B cell (primary cell): ENCODE measurements around the gene UMOD. TPM values are rescaled to one million over a fixed set of nuclear protein-coding genes. Genes with fewer than 3 reads are reported as not detected.

ENCODE experiments used
- ATAC-seq: fragments of 200-7000 bp; cut with Tn5 transposase; one replicate; pipeline ENCODE4 v1.10.0; 2021; ENCODE audit warnings: low read depth, mild to moderate bottlenecking, moderate number of reproducible peaks, moderate library complexity
- CTCF ChIA-PET: fragments of 350-600 bp; sonication (Branson Sonifier 250); formaldehyde crosslinking; loops from one replicate; lab custom pipeline; 2021; ENCODE audit warnings: antibody characterized with exemption, inconsistent platforms; lab: Charles Lee
- POLR2A ChIA-PET: fragments of 350-600 bp; sonication (Branson Sonifier 250); formaldehyde crosslinking; loops from one replicate; lab custom pipeline; 2021; ENCODE audit warnings: antibody characterized with exemption; lab: Charles Lee
- DNase-seq: peaks from one replicate; pipeline ENCODE4 v3.0.0; 2013
- H2AFZ ChIP-seq: 2 replicates; pipeline ENCODE4 v1.6.1; 2012; ENCODE audit warnings: mild to moderate bottlenecking, low read depth, low read length; ENCODE audit not compliant: insufficient read depth, poor library complexity, severe bottlenecking
- H3K27ac ChIP-seq, 2 donors: 1 replicate in 1 of 2; 2 replicates in 1 of 2; pipeline ENCODE4 v1.5.1; 2012 to 2013; ENCODE audit warnings: low read length in 2 of 2, mild to moderate bottlenecking in 2 of 2, moderate library complexity in 1 of 2
- H3K27me3 ChIP-seq, 4 experiments: fragments of 200-600 bp in 1 of 4; sonication (generic) in 1 of 4; replicated peaks in 1 of 4; 1 replicate in 2 of 4; 2 replicates in 2 of 4; pipeline versions ENCODE4 v1.6.1 to v1.7.0; 2013 to 2016; ENCODE audit warnings: low read length in 3 of 4, mild to moderate bottlenecking in 2 of 4, mixed read lengths in 1 of 4, moderate library complexity in 1 of 4; ENCODE audit not compliant: insufficient read depth in 4 of 4, control insufficient read depth in 3 of 4; ENCODE audit errors: control extremely low read depth in 1 of 4
- H3K36me3 ChIP-seq, 2 experiments: replicated peaks in 1 of 2; 1 replicate in 1 of 2; 2 replicates in 1 of 2; pipeline versions ENCODE4 v1.6.1 to v1.7.1; 2013; ENCODE audit warnings: low read length in 1 of 2; ENCODE audit not compliant: insufficient read depth in 2 of 2, control insufficient read depth in 1 of 2; ENCODE audit errors: control extremely low read depth in 1 of 2, extremely low read depth in 1 of 2
- H3K4me1 ChIP-seq, 2 donors: fragments of 200-600 bp in 1 of 2; sonication (generic) in 1 of 2; 1 replicate in 1 of 2; 2 replicates in 1 of 2; pipeline versions ENCODE4 v1.5.1 to v1.6.1; 2013 to 2017; ENCODE audit warnings: low read length in 2 of 2; ENCODE audit not compliant: control insufficient read depth in 2 of 2, insufficient read depth in 2 of 2
- H3K4me2 ChIP-seq: replicated peaks from 2 replicates; pipeline ENCODE3; 2012; ENCODE audit warnings: mild to moderate bottlenecking, low read depth, low read length; ENCODE audit not compliant: poor library complexity, severe bottlenecking
- H3K4me3 ChIP-seq, 5 experiments: fragments of 200-600 bp in 1 of 5; sonication (generic) in 1 of 5; 1 replicate in 3 of 5; 2 replicates in 2 of 5; pipeline versions ENCODE4 v1.5.1 to v1.7.0; 2011 to 2016; ENCODE audit warnings: low read length in 4 of 5, mild to moderate bottlenecking in 4 of 5, low read depth in 2 of 5, control low read depth in 1 of 5, moderate library complexity in 1 of 5; ENCODE audit not compliant: insufficient read depth in 1 of 5; ENCODE audit errors: control extremely low read depth in 1 of 5, extremely low read depth in 1 of 5
- H3K79me2 ChIP-seq: fragments of 200-600 bp; sonication (generic); one replicate; pipeline ENCODE4 v1.6.0; 2016; ENCODE audit warnings: low read length; ENCODE audit not compliant: control insufficient read depth, insufficient read depth
- H3K9ac ChIP-seq: fragments of 200-600 bp; sonication (generic); 2 replicates; pipeline ENCODE4 v1.6.1; 2017; ENCODE audit warnings: mild to moderate bottlenecking, low read length, moderate library complexity
- H3K9me3 ChIP-seq, 3 donors: one replicate each; pipeline versions ENCODE4 v1.6.1 to v1.7.1; 2013; ENCODE audit warnings: low read length in 2 of 3; ENCODE audit not compliant: control insufficient read depth in 2 of 3, insufficient read depth in 1 of 3; ENCODE audit errors: control extremely low read depth in 1 of 3
- H4K20me1 ChIP-seq: 2 replicates; pipeline ENCODE4 v1.6.0; 2012; ENCODE audit warnings: mild to moderate bottlenecking, low read length; ENCODE audit not compliant: insufficient read depth, control insufficient read depth, poor library complexity, severe bottlenecking
- H3K27ac Mint-ChIP-seq: one replicate; pipeline ENCODE4 v1.8.0; 2021; ENCODE audit warnings: mixed read lengths
- H3K27me3 Mint-ChIP-seq: one replicate; pipeline ENCODE4 v1.8.0; 2021; ENCODE audit warnings: mixed read lengths
- H3K4me1 Mint-ChIP-seq: one replicate; pipeline ENCODE4 v1.8.0; 2021; ENCODE audit warnings: mixed read lengths
- H3K4me3 Mint-ChIP-seq: one replicate; pipeline ENCODE4 v1.8.0; 2021; ENCODE audit warnings: mixed read lengths
- H3K9me3 Mint-ChIP-seq: one replicate; pipeline ENCODE4 v1.8.0; 2022; ENCODE audit warnings: mixed read lengths; ENCODE audit not compliant: insufficient read depth
- EZH2 ChIP-seq: IDR thresholded peaks from 2 replicates; pipeline ENCODE4 v1.6.1; 2012; ENCODE audit warnings: borderline replicate concordance, low read depth, mild to moderate bottlenecking, moderate library complexity, low read length; ENCODE audit not compliant: insufficient read depth, poor library complexity, severe bottlenecking
- WGBS: methylation state at CpG from one replicate; pipeline ENCODE4 v1.1.5; 2013; ENCODE audit warnings: missing lambda C conversion rate; ENCODE audit not compliant: insufficient coverage; 5-methylcytosine and 5-hydroxymethylcytosine counted together
- intact Hi-C: fragments of 100-400 bp; cut with micrococcal nuclease; formaldehyde crosslinking; loops from one replicate; pipeline ENCODE4 v1.10.0; 2022
- polyA plus RNA-seq: library from polyadenylated mRNA; depleted of rRNA; stranded (reverse); fragments of >200 nt; gene quantifications from 2 replicates; pipeline ENCODE4 v1.2.3, GENCODE V29; 2012
- total RNA-seq, 2 donors: library from RNA; stranded (reverse); fragments of 120-200 nt in 1 of 2; gene quantifications; 1 replicate in 1 of 2; 2 replicates in 1 of 2; pipeline versions ENCODE4 v1.2.3 to v1.2.4, GENCODE V29; 2013 to 2022
- TF ChIP-seq, protein P1 (sequence below): fragments of 200-600 bp; IDR thresholded peaks from one replicate; pipeline ENCODE4 v1.8.0; 2022; ENCODE audit warnings: antibody characterized with exemption, mild to moderate bottlenecking

The UMOD gene
- total and polyA plus RNA-seq, 2 donors (not counting 1 experiment from before 2014, with no cell fraction given), result not detected

DNA sequence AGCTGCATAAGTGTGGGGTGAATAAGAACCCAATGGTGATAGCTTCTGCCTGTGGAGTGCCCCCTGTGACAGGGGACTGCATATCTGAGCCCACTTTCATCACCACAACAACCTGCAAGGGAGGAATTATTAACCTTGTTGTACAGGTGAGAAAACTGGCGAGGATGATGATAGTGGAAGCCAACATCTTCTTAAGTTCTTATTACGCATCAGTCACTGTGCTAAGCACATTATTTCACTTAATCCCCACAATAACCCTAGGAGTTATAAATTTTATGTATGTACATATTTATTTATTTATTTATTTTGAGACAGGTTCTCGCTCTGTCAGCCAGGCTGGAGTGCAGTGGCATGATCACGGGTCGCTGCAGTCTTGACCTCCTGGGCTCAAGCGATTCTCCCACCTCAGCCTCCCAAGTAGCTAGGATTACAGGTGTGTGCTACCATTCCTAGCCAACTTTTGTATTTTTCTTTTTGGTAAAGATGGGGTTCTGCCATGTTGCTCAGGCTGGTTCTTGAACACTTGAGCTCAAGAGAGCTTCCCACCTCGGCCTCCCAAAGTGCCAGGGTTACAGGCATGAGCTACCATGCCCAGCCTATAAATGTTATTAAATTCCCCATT lies 44.4 kb upstream of the UMOD start:
- intact Hi-C loops, result no loop called here
- H2AFZ ChIP-seq, result no peak overlapping the region
- ChIA-PET CTCF (interaction anchor here (1.3 kb wide), 1 partner anchor 11 kb away, joined by 5 read pairs; no protein-coding TSS in a partner anchor), POLR2A (no interaction called here)
- H3K27ac Mint-ChIP-seq, result no peak overlapping the region
- no peak overlapping the region for H3K9ac ChIP-seq
- H3K4me1 Mint-ChIP-seq, result no peaks in the 10 kb centered on the region
- peaks cover under 1% of the 10 kb centered on the region for H3K27me3 Mint-ChIP-seq
- no peaks in the 10 kb centered on the region for H3K36me3 ChIP-seq
- no peaks in the 10 kb centered on the region for H4K20me1 ChIP-seq
- 100% methylated on average over 1 of the region's 7 CpGs for WGBS
- no peaks in the 10 kb centered on the region for H3K9me3 Mint-ChIP-seq
- H3K27me3 ChIP-seq, result no peaks in the 10 kb centered on the region
- TF ChIP-seq, protein P1, sequence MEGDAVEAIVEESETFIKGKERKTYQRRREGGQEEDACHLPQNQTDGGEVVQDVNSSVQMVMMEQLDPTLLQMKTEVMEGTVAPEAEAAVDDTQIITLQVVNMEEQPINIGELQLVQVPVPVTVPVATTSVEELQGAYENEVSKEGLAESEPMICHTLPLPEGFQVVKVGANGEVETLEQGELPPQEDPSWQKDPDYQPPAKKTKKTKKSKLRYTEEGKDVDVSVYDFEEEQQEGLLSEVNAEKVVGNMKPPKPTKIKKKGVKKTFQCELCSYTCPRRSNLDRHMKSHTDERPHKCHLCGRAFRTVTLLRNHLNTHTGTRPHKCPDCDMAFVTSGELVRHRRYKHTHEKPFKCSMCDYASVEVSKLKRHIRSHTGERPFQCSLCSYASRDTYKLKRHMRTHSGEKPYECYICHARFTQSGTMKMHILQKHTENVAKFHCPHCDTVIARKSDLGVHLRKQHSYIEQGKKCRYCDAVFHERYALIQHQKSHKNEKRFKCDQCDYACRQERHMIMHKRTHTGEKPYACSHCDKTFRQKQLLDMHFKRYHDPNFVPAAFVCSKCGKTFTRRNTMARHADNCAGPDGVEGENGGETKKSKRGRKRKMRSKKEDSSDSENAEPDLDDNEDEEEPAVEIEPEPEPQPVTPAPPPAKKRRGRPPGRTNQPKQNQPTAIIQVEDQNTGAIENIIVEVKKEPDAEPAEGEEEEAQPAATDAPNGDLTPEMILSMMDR, result no peak
- DNase-seq, result no peak
- no peaks in the 10 kb centered on the region for H3K4me1 ChIP-seq
- no peak overlapping the region for H3K4me3 ChIP-seq
- H3K4me3 Mint-ChIP-seq, result no peak overlapping the region
- no peak overlapping the region for H3K27ac ChIP-seq
- no peaks in the 10 kb centered on the region for H3K79me2 ChIP-seq
- no peak overlapping the region for H3K4me2 ChIP-seq
- no peak for ATAC-seq
- no peaks in the 10 kb centered on the region for H3K9me3 ChIP-seq

DNA sequence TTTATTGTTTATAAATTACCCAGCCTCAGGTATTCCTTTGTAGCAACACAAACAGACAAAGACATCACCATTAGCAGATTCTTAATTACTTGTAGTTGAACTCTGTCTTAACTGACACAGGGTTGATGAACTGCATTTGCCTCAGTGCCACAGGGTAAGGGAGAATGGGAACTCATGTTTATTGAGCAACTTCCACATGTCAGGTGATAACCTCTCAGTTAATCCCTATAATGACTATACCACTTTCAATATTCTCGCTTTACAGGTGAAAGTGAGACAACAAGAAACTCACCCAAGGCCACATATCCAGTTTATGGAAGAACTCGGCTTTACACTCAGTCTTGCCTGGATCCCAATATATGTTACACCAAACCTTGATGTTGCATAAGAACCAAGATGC lies 43.4 kb upstream of the UMOD start:
- no peaks in the 10 kb centered on the region for H3K9me3 Mint-ChIP-seq
- Histone ChIP-seq H3K27ac (no peak overlapping the region), H3K9me3 (no peaks in the 10 kb centered on the region), H3K4me2 (no peak overlapping the region), H3K9ac (no peak overlapping the region), H2AFZ (no peak overlapping the region), H3K27me3 (no peaks in the 10 kb centered on the region), H3K79me2 (no peaks in the 10 kb centered on the region), H3K36me3 (no peaks in the 10 kb centered on the region), H4K20me1 (no peaks in the 10 kb centered on the region), H3K4me3 (no peak overlapping the region), H3K4me1 (no peaks in the 10 kb centered on the region)
- no peak for ATAC-seq
- H3K27ac Mint-ChIP-seq, result no peak overlapping the region
- TF ChIP-seq, protein P1, result no peak
- TF ChIP-seq EZH2, result no peak
- intact Hi-C loops, result no loop called here
- no peaks in the 10 kb centered on the region for H3K4me1 Mint-ChIP-seq
- no peak for DNase-seq
- H3K4me3 Mint-ChIP-seq, result no peak overlapping the region
- ChIA-PET POLR2A (no interaction called here), CTCF (interaction anchor here (4.4 kb wide), 1 partner anchor 11 kb away, joined by 30 read pairs; no protein-coding TSS in a partner anchor)
- H3K27me3 Mint-ChIP-seq, result no peaks in the 10 kb centered on the region
- WGBS, result 80% methylated on average over 1 of the region's 2 CpGs
